ENCODE measurements around the gene TBX6.

- no peak for TF ChIP-seq TEAD1 (CRISPR knock-in tag; IDR thresholded peaks at IDR 0.05)
- TF ChIP-seq JUN (CRISPR knock-in tag; IDR thresholded peaks at IDR 0.05) = no peak
Observed at GRCh38 chr16:30046588-30046987, 45.1 kb downstream of the TBX6 start.

Measured in WTC11 (cell line).